ACC112 (cell line): Measurements from ENCODE around the gene SUPT6H.
A peak's percentile ranks its signal among the peaks of the same experiment; 100 is the strongest.

Source experiments
- H2AFZ ChIP-seq: fragments of 200-600 bp; sonication (generic); one replicate; pipeline ENCODE4 v1.6.0; 2017; ENCODE audit warnings: antibody characterized with exemption, low read length; ENCODE audit not compliant: unreplicated experiment
- H3K27ac ChIP-seq: fragments of 200-600 bp; sonication (generic); 2 replicates; pipeline ENCODE4 v1.5.1; 2014; ENCODE audit warnings: low read depth, mild to moderate bottlenecking, antibody characterized with exemption, low read length, moderate library complexity
- H3K27me3 ChIP-seq: fragments of 200-600 bp; sonication (generic); 2 replicates; pipeline ENCODE4 v1.6.1; 2014; ENCODE audit warnings: mild to moderate bottlenecking, antibody characterized with exemption, low read length, moderate library complexity, mixed read lengths; ENCODE audit not compliant: insufficient read depth
- H3K36me3 ChIP-seq: fragments of 200-600 bp; sonication (generic); 2 replicates; pipeline ENCODE4 v1.6.1; 2016; ENCODE audit warnings: mild to moderate bottlenecking, antibody characterized with exemption, low read length, moderate library complexity, mixed read lengths; ENCODE audit not compliant: insufficient read depth
- H3K4me1 ChIP-seq: fragments of 200-600 bp; sonication (generic); one replicate; pipeline ENCODE4 v1.6.1; 2016; ENCODE audit warnings: low read length, mixed read lengths; ENCODE audit not compliant: insufficient read depth, unreplicated experiment, control insufficient read depth
- H3K4me3 ChIP-seq: fragments of 200-600 bp; sonication (generic); 2 replicates; pipeline ENCODE4 v1.5.1; 2014; ENCODE audit warnings: mild to moderate bottlenecking, low read depth, low read length
- H3K79me2 ChIP-seq: fragments of 200-600 bp; sonication (generic); one replicate; pipeline ENCODE4 v1.6.0; 2016; ENCODE audit warnings: low read length; ENCODE audit not compliant: control insufficient read depth, unreplicated experiment, insufficient read depth

The SUPT6H gene

DNA sequence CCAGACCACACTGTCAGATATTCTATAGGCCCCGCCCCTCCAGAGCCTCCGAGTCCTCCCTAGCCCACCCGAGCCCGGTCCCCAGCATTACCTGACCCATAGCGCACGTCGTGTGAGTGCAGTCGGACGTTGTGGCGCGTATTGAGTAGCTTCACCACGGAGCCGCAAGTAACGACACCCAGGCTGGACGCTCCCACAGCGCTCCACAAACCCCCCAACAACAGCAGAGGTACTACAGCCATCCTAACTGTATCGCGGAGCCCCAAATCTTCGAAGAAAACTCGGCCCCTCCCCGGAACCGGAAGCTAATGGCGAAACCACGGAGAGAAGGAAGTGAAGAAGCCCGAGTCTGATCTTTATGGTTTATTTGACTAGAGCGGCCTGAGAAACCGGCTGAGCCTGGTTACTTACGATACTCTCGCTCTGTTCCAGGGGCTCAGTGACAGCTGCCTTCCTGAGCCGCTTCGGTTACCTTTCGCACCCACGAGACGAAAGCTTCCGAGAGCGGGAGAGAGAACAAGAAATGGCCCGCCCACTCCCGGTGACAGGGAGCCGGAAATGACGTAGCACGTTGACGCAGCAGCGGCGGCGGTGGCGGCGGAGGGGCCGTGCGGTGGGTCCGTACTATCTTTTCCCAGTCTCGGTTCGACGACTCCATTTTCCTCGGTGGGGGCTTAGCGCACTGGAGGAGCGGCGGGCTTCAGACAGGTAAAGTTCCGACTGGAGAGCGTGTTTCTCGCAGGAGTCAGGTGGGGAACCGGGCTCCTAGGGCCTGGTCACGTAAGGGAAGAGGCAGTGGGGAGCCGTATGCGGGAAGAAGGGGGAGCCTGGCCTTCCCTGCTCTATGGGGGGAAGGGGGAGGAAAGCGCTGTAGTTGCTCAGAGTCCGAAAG lies at the start of gene SUPT6H, which contains the start of gene SDF2:
Gene SUPT6H (plus strand): TSS at position 571 of the 892 bp plus-strand sequence. CDS start 11,197 bp downstream, outside the sequence.
Gene SDF2 (minus strand): TSS at position 272 of the 892 bp plus-strand sequence. CDS start 30 bp downstream, at position 242.
- Histone ChIP-seq H2AFZ (peak within 1 kb of the TSS; percentile 96), H3K79me2 (peaks cover 70% of the 10 kb centered on the region), H3K4me1 (peaks cover 21% of the 10 kb centered on the region), H3K27me3 (no peaks in the 10 kb centered on the region), H3K4me3 (peak within 1 kb of the TSS; percentile 97), H3K36me3 (0 out of 2 replicates have a peak, but pooled peaks cover 3% of the 10 kb centered on the region), H3K27ac (peak within 1 kb of the TSS; percentile 89)

DNA sequence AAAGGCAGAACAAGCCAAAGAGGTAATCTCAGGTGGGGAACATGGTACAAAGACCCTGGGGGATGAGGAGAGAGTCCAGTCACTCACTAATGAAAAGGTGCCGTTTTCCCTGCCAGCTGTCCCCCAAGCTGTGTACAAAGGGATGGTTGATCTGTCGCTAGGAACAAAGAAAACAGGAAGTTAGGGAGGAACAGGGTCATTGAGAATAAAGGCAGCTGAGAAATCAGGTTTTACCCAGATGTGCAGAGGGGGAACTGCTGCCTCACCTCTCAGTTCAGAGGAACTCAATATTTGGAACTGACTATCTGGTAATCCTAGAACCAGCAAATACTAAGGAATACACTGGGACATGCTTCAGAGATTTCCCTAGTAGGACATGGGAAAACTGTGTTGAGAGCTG lies 49.5 kb upstream of the SUPT6H start:
- no peak overlapping the region for H2AFZ ChIP-seq
- H3K4me1 ChIP-seq, result no peaks in the 10 kb centered on the region
- 0 out of 2 replicates have a peak, but pooled peaks cover 8% of the 10 kb centered on the region for H3K36me3 ChIP-seq
- H3K27ac ChIP-seq, result no peak overlapping the region
- H3K27me3 ChIP-seq, result no peaks in the 10 kb centered on the region
- H3K79me2 ChIP-seq, result no peaks in the 10 kb centered on the region
- no peak overlapping the region for H3K4me3 ChIP-seq

DNA sequence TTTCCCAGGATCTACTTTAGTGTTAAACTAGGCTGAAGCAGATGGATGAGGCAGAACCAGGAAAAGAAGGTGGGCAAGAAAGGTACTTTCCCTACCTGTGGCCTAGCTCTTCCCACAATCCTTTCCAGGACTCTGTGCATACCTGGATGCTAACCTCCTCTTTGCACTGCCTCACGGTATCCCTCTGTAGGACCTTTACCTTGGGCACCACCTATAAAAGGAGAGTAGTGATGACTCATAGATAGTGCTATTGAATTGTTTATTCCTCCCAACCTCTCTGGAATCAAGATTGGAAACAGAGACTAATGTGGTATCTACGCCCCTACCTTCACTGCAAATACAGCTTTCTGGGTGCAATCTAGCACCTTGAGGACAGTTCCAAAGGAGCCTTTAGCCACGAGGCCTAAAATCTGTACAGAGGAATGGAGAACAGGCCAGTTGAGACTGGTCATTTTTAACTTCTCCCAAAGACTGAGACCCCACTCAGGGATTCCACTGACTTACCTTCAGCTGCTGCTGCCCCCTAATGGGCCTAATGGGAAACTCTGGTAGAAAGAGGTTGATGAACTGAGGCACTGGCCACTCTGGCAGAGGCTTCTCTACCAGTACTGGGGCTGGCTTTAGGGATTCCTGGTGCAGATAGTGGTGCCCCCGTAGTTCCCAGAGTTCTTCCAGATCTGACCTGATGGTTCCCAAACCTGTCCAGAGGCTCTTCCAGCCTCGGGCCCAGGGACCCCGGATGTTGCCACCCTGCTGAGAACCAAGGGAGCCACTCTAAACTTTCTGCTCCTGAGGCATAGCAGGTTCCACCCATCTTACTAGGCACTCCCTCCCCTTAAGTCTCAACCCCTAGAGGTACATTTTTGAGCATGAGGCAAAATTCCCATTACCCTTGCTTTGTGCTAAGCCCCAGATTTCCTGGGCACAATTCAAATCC lies 48.8 kb upstream of the SUPT6H start:
- H2AFZ ChIP-seq, result no peak overlapping the region
- H3K27ac ChIP-seq, result no peak overlapping the region
- H3K27me3 ChIP-seq, result no peaks in the 10 kb centered on the region
- no peak overlapping the region for H3K4me3 ChIP-seq
- 0 out of 2 replicates have a peak, but pooled peaks cover 8% of the 10 kb centered on the region for H3K36me3 ChIP-seq
- no peaks in the 10 kb centered on the region for H3K79me2 ChIP-seq
- no peaks in the 10 kb centered on the region for H3K4me1 ChIP-seq

DNA sequence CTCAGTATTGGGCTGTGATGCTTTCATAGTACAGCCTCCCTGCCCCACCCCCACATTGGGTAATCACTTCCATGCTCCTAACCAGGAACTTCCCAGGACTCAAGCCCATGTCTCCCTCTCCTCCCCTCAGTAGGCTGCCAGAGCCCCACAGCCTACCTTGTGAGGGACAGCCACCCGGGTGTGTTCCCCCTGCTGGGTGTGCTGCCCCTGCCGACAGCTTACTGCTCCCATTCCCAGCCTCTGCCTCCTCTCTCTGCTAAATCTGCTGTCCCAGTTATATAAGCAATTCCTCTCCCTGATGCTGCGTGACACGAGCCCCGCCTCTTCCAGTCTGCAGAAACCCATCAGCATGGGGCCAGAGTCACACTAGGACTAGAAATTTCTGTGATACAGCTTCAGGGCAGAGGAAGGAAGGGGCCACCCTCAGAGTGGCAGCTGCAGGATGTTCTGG lies 48.0 kb upstream of the SUPT6H start, which contains the start of gene RSKR:
Gene RSKR (minus strand): TSS at position 255 of the 451 bp plus-strand sequence. CDS start 24 bp downstream, at position 231.
- Histone ChIP-seq H3K36me3 (peaks cover 13% of the 10 kb centered on the region; the same call in 1 of the 2 replicates), H3K27me3 (no peaks in the 10 kb centered on the region), H2AFZ (no peak within 1 kb of the TSS), H3K27ac (no peak within 1 kb of the TSS), H3K4me1 (no peaks in the 10 kb centered on the region), H3K4me3 (no peak within 1 kb of the TSS), H3K79me2 (no peaks in the 10 kb centered on the region)

DNA sequence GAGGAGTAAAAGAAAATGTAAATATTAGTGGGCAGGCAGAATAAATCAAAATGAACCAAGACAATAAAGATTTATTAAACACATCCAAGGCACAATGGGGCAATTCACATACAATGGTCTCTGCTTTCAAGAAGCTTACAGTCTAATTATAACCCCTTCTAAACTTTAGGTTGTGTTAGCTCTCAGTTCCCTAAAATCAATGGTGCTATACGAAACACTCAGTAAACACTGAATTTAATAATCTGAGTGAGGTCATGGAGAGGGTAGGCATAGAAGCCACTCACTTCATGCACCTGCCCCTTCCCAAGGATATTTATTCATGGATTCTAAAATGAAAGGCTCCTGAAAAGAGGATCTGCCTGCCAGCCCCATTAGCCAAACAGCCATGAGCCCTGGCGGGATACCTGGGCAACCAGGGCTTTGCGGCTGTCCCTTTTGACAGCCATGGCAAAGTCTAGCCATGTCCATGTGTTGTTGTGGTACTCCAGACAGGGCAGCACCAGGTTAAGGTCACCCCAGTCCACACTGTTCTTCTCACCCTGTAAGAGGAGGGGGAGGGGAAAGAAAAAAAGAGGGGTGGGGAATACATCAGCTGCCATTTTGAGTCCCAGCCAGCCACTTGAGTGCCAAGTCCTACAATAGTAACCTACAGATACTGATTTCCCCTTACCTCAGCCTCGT lies 46.6 kb upstream of the SUPT6H start:
- no peaks in the 10 kb centered on the region for H3K79me2 ChIP-seq
- H2AFZ ChIP-seq, result no peak overlapping the region
- H3K4me1 ChIP-seq, result no peaks in the 10 kb centered on the region
- H3K27ac ChIP-seq, result no peak overlapping the region
- H3K4me3 ChIP-seq, result no peak overlapping the region
- no peaks in the 10 kb centered on the region for H3K27me3 ChIP-seq
- peaks cover 28% of the 10 kb centered on the region for H3K36me3 ChIP-seq

DNA sequence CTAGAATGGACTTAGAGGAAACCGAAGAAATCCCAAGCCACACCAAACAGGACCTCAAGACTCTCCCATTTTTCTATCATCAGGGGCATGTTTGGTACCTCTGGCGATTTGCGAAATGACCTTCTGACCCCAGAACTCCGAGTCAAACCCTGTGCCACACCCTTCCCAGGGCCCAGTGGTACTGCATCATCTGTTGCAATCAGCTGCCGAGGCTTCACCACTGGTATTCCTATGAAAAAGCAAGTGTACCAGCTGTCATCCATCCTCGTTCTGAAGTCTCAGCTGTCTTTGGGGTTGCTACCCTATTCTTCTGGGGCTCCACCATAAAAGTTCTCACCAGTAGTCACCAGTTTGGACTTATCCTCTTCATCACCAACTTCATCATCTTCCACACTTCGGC lies 45.7 kb upstream of the SUPT6H start:
- no peak overlapping the region for H3K27ac ChIP-seq
- H3K4me3 ChIP-seq, result no peak overlapping the region
- no peaks in the 10 kb centered on the region for H3K27me3 ChIP-seq
- no peaks in the 10 kb centered on the region for H3K4me1 ChIP-seq
- no peak overlapping the region for H2AFZ ChIP-seq
- peaks cover 36% of the 10 kb centered on the region for H3K36me3 ChIP-seq
- no peaks in the 10 kb centered on the region for H3K79me2 ChIP-seq

DNA sequence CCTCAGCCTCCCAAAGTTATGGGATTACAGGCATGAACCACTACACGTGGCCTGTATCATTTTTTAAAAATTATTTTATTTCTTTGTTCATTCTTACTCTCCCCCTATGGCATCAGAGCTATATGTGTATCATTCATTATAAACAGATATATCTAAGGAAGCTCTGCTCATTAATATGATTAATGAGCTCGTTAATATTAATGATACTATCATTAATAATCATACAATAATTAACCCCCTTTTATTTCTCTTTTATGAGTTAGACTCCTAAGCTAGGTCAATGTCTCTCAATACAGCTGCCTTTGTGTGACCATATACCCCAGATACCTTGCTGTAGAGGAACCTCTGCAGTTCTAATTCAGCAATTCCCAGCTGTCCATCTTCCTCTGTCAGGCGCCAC lies 43.5 kb upstream of the SUPT6H start:
- Histone ChIP-seq H3K36me3 (peaks cover 52% of the 10 kb centered on the region), H3K4me1 (no peaks in the 10 kb centered on the region), H3K27ac (no peak overlapping the region), H3K27me3 (no peaks in the 10 kb centered on the region), H3K4me3 (no peak overlapping the region), H3K79me2 (no peaks in the 10 kb centered on the region), H2AFZ (no peak overlapping the region)

DNA sequence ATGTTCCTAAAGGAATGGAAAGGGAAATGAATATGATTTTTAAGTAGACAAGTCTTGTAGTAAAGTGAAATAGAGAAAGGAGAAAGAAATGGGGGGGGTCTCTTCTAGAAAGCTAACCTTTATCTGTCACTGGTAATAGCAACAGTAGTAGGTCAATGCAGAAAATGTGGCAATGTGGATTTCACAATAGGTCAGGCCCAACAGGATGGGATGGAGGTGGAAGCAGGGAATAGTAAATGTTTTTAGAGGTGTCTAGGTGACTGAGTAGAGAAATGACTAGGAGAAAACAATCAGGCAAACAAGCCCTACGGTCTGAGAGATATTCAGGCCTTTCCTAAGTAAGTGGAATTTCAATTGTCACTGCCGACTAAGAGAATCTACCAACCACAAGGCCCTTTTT lies 42.0 kb upstream of the SUPT6H start:
- H3K4me3 ChIP-seq, result no peak overlapping the region
- H3K27ac ChIP-seq, result no peak overlapping the region

DNA sequence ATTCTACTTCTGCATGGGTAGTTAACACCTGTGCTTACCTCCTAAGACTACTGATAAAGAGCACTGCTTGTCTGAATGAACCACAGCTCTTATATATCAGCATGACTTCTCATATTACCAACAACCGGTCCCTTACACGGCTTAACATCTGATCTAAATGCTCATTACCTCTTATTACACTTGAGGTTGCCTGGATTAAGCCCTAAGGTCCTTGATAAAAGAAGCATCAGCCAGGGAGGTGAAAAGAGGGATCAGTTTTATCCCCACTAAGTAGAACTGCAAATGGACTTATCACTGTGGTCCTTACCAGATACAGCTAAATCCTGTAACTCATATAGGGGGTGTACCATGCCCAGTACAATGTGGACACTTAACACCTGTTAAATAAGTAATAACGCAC lies 39.8 kb upstream of the SUPT6H start:
- Histone ChIP-seq H3K27me3 (no peaks in the 10 kb centered on the region), H3K36me3 (peaks cover 44% of the 10 kb centered on the region), H3K4me3 (no peak overlapping the region)

More for the DNA sequence above, 42.0 kb upstream of the SUPT6H start:
- Histone ChIP-seq H3K27me3 (no peaks in the 10 kb centered on the region), H2AFZ (no peak overlapping the region), H3K36me3 (peaks cover 52% of the 10 kb centered on the region), H3K79me2 (no peaks in the 10 kb centered on the region), H3K4me1 (no peaks in the 10 kb centered on the region)

DNA sequence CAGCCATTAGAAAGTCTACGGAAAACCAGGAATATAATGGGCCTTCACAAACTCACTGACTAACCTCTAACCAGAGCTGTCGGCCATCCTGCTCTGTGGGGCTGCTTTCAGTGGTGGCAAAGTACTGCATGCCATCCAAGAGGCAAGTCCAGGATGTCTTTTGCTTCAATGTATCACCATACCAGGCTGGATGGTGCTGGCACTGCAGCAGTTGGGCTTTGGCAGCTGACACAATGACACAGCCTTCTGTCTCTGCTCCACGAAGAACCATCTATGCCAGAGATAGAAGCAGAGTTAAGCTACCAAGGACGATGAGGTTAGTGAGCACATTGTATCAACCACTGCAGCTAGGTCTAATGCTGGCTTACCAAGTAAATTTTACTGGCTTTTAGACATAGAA lies 38.3 kb upstream of the SUPT6H start:
- Histone ChIP-seq H3K27me3 (no peaks in the 10 kb centered on the region), H3K4me1 (no peaks in the 10 kb centered on the region), H3K4me3 (no peak overlapping the region), H2AFZ (no peak overlapping the region), H3K79me2 (no peaks in the 10 kb centered on the region), H3K27ac (no peak overlapping the region), H3K36me3 (peaks cover 41% of the 10 kb centered on the region)

More for the DNA sequence above, 39.8 kb upstream of the SUPT6H start:
- no peaks in the 10 kb centered on the region for H3K79me2 ChIP-seq
- no peak overlapping the region for H2AFZ ChIP-seq
- H3K27ac ChIP-seq, result no peak overlapping the region
- H3K4me1 ChIP-seq, result no peaks in the 10 kb centered on the region
